ENCODE measurements around the gene CFAP68.
"Not testable (repeated sequence)": the region's sequence is repeated elsewhere in the genome, so short reads cannot be mapped to it uniquely, and the experiment has no call there.

Gene CFAP68

GRCh38 chr11:111917788-111918187 lies 38.4 kb downstream of the CFAP68 start:
- DNase-seq (ENCODE audit: low spot score) = no peak

- no peak for DNase-seq (ENCODE audit: low spot score)
Observed at GRCh38 chr11:111918390-111919256, 39.3 kb downstream of the CFAP68 start, which contains the start of gene C11orf52. Gene C11orf52, plus strand, starts transcription at chr11:111918913. Its CDS starts 60 bp downstream, at chr11:111918973.

- no peak for DNase-seq (ENCODE audit: low spot score)
Observed at GRCh38 chr11:111920908-111921307, 41.6 kb downstream of the CFAP68 start.

- DNase-seq (ENCODE audit: low spot score) = no peak
Observed at GRCh38 chr11:111921541-111922230, 42.3 kb downstream of the CFAP68 start.

- no peak for DNase-seq (ENCODE audit: low spot score)
Observed at GRCh38 chr11:111922803-111923202, 43.5 kb downstream of the CFAP68 start.

- no peak for DNase-seq (ENCODE audit: low spot score)
Observed at GRCh38 chr11:111923351-111923788, 44.0 kb downstream of the CFAP68 start.

- DNase-seq (ENCODE audit: low spot score) = no peak
Observed at GRCh38 chr11:111923951-111924350, 44.6 kb downstream of the CFAP68 start.

- no peak for DNase-seq (ENCODE audit: low spot score)
Observed at GRCh38 chr11:111925953-111926352, 46.6 kb downstream of the CFAP68 start.

- peak; percentile 91 for DNase-seq (ENCODE audit: low spot score)
Observed at GRCh38 chr11:111926505-111927391, 47.4 kb downstream of the CFAP68 start.

- DNase-seq (ENCODE audit: low spot score) = no peak
Observed at GRCh38 chr11:111930472-111930871, 51.1 kb downstream of the CFAP68 start.

- DNase-seq (ENCODE audit: low spot score) = no peak
Observed at GRCh38 chr11:111932611-111932950, 53.2 kb downstream of the CFAP68 start.

- not testable (repeated sequence) for DNase-seq (ENCODE audit: low spot score)
Observed at GRCh38 chr11:111933176-111933575, 53.8 kb downstream of the CFAP68 start.

- no peak for DNase-seq (ENCODE audit: low spot score)
Observed at GRCh38 chr11:111933872-111934271, 54.5 kb downstream of the CFAP68 start.

- DNase-seq (ENCODE audit: low spot score) = no peak
Observed at GRCh38 chr11:111934306-111934705, 55.0 kb downstream of the CFAP68 start.

Small RNAs within 50 kb of the gene (small RNA-seq; reads per million reads assigned to genes)
- gene C11orf52 (0 to 0.03 reads per million in 2 experiments), gene GNG5P3 (0 reads per million in 2 experiments), gene RNA5SP351 (0 reads per million in 2 experiments), gene RPL37AP8 (0 to 0.40 reads per million in 2 experiments)

All from SK-N-DZ (cell line).